Measurements from ENCODE around the gene SUPT20HL1.

SUPT20HL1 gene

GRCh38 chrX:24391389-24391788 is 30.9 kb downstream of the SUPT20HL1 start:
- DNase-seq, result no peak
- intact Hi-C loops (cut with DNase I), result loop anchor here (10.0 kb wide), 1 partner anchor 103 kb away; no protein-coding TSS in a partner anchor

- DNase-seq, result no peak
- intact Hi-C loops (cut with DNase I), result loop anchor here (10.0 kb wide), 1 partner anchor 103 kb away; no protein-coding TSS in a partner anchor
Observed at GRCh38 chrX:24391843-24392242, 31.4 kb downstream of the SUPT20HL1 start.

- intact Hi-C loops (cut with DNase I), result loop anchor here (10.0 kb wide), 1 partner anchor 102 kb away; no protein-coding TSS in a partner anchor
- no peak for DNase-seq
Observed at GRCh38 chrX:24392709-24393108, 32.3 kb downstream of the SUPT20HL1 start.

GRCh38 chrX:24395775-24396174 is 35.3 kb downstream of the SUPT20HL1 start:
- DNase-seq, result peak in 29 of 42 donors; percentile 4 to 78 (median 40)
- intact Hi-C loops (cut with DNase I), result loop anchor here (10.0 kb wide), 1 partner anchor 99 kb away; no protein-coding TSS in a partner anchor

GRCh38 chrX:24396236-24396930 is 35.9 kb downstream of the SUPT20HL1 start:
- intact Hi-C loops (cut with DNase I), result loop anchor here (10.0 kb wide), 1 partner anchor 98 kb away; no protein-coding TSS in a partner anchor
- DNase-seq, result no peak

GRCh38 chrX:24396931-24397279 is 36.5 kb downstream of the SUPT20HL1 start:
- intact Hi-C loops (cut with DNase I), result loop anchor here (10.0 kb wide), 1 partner anchor 98 kb away; no protein-coding TSS in a partner anchor
- DNase-seq, result no peak

GRCh38 chrX:24398766-24399165 is 38.3 kb downstream of the SUPT20HL1 start:
- intact Hi-C loops (cut with DNase I), result loop anchor here (10.0 kb wide), 1 partner anchor 96 kb away; no protein-coding TSS in a partner anchor
- no peak for DNase-seq

GRCh38 chrX:24399550-24399949 is 39.1 kb downstream of the SUPT20HL1 start:
- intact Hi-C loops (cut with DNase I), result loop anchor here (10.0 kb wide), 1 partner anchor 95 kb away; no protein-coding TSS in a partner anchor
- DNase-seq, result no peak

- DNase-seq, result no peak
- intact Hi-C loops (cut with DNase I), result no loop called here
Observed at GRCh38 chrX:24405959-24406358, 45.5 kb downstream of the SUPT20HL1 start.

Measured in head of caudate nucleus (tissue), 42 donors.